ENCODE measurements around the gene FBN2. TPM values are rescaled to one million over a fixed set of nuclear protein-coding genes. Genes with fewer than 3 reads are reported as not detected.

FBN2 gene
- total and polyA plus RNA-seq, 2 of the 4 experiments (the other 2 are of a cell fraction): 26.7 to 69.0 TPM

GRCh38 chr5:128435861-128436260 is 102.2 kb downstream of the FBN2 start:
- BruUV-seq (replicated peaks): no TSS peak
- Histone ChIP-seq H3K4ac (ENCODE audit: low read depth, low read length) (no peak overlapping the region), H4K20me1 (ENCODE audit: insufficient read depth, low read length) (no peaks in the 10 kb centered on the region), H3K18ac (ENCODE audit: low read depth, low read length) (no peak overlapping the region), H4K5ac (ENCODE audit: low read depth, low read length) (no peak overlapping the region), H4K8ac (ENCODE audit: low read depth in 2 of 2, low read length in 2 of 2) (no peak overlapping the region), H2BK120ac (ENCODE audit: low read depth, low read length) (no peak overlapping the region), H3K4me2 (ENCODE audit: low read depth, low read length) (no peak overlapping the region), H3K9me1 (ENCODE audit: insufficient read depth, low read length) (no peaks in the 10 kb centered on the region; the same call in 1 of the 2 replicates), H3K4me1 (ENCODE audit: control insufficient read depth, insufficient read depth, low read length) (peaks cover 2% of the 10 kb centered on the region; the same call in 1 of the 2 replicates), H3K14ac (replicated peaks; ENCODE audit: low read depth, low read length) (no peak overlapping the region), H3K23ac (ENCODE audit: low read depth, low read length) (no peak overlapping the region), H3K79me1 (ENCODE audit: low read depth in 1 of 2, low read length in 2 of 2) (peaks cover 0 to 5% of the 10 kb centered on the region in 2 experiments; a peak in 1 of 4 replicates), H2AK9ac (replicated peaks; ENCODE audit: low read depth, low read length, poor library complexity) (no peak overlapping the region), H2AFZ (replicated peaks; ENCODE audit: low read length, poor library complexity) (no peak overlapping the region), H2BK15ac (ENCODE audit: low read depth, low read length) (no peak overlapping the region), H3K36me3 (ENCODE audit: control insufficient read depth, insufficient read depth, low read length) (no peaks in the 10 kb centered on the region), H2BK20ac (ENCODE audit: low read depth, low read length) (no peak overlapping the region), H3K9ac (ENCODE audit: low read depth, low read length) (no peak overlapping the region), H2AK5ac (ENCODE audit: low read depth, low read length) (no peak overlapping the region), H4K91ac (ENCODE audit: insufficient read depth, low read depth, low read length) (no peak overlapping the region), H3K9me3 (ENCODE audit: control insufficient read depth, insufficient read depth, low read length) (no peaks in the 10 kb centered on the region), H3K27me3 (ENCODE audit: control insufficient read depth, insufficient read depth, low read length) (no peaks in the 10 kb centered on the region), H3K56ac (ENCODE audit: extremely low read depth, insufficient read depth, low read length) (no peak overlapping the region), H3K4me3 (ENCODE audit: insufficient read depth, low read depth, low read length) (no peak overlapping the region), H2BK5ac (ENCODE audit: low read depth, low read length, poor library complexity, severe bottlenecking) (no peak overlapping the region), H3K27ac (ENCODE audit: insufficient read depth, low read length) (no peak overlapping the region)
- 63% methylated on average over 3 of the region's 4 CpGs; no CpG with 5 or more reads in 1 of the 2 experiments for WGBS, 2 experiments (ENCODE audit: extremely low coverage in 2 of 2, insufficient read length in 1 of 2)
- TF ChIP-seq MAZ (IDR thresholded peaks at IDR 0.05; ENCODE audit: borderline replicate concordance, low read depth, low read length) (no peak), ELK1 (IDR thresholded peaks at IDR 0.05; ENCODE audit: borderline replicate concordance, low read depth, low read length) (no peak), RFX5 (IDR thresholded peaks at IDR 0.05; ENCODE audit: low read depth, low read length) (no peak), USF2 (IDR thresholded peaks at IDR 0.05; ENCODE audit: low read depth, low read length) (no peak), CTCF (conservative IDR thresholded peaks at IDR 0.05; ENCODE audit: low read depth, low read length) (no peak), CEBPB (IDR thresholded peaks at IDR 0.05; ENCODE audit: low read depth, low read length) (no peak)
- no peak for DNase-seq
- intact Hi-C loops (cut with micrococcal nuclease) (no loop called here), in situ Hi-C loops (cut with MboI; ENCODE audit: low sequenced_read_pairs) (no loop called here), dilution Hi-C loops (cut with HindIII; ENCODE audit: low sequenced_read_pairs, unreplicated experiment) (no loop called here)
- CTCF ChIA-PET: no interaction called here
- ATAC-seq (ENCODE audit: low read depth): no peak
- POLR2A ChIA-PET (ENCODE audit: unreplicated experiment): no interaction called here
